ENCODE data around the gene HP1BP3. TPM values are rescaled to one million over a fixed set of nuclear protein-coding genes. Genes with fewer than 3 reads are reported as not detected.

Gene HP1BP3
- total RNA-seq, 1 donor from 2014 or later = 257 TPM

DNA sequence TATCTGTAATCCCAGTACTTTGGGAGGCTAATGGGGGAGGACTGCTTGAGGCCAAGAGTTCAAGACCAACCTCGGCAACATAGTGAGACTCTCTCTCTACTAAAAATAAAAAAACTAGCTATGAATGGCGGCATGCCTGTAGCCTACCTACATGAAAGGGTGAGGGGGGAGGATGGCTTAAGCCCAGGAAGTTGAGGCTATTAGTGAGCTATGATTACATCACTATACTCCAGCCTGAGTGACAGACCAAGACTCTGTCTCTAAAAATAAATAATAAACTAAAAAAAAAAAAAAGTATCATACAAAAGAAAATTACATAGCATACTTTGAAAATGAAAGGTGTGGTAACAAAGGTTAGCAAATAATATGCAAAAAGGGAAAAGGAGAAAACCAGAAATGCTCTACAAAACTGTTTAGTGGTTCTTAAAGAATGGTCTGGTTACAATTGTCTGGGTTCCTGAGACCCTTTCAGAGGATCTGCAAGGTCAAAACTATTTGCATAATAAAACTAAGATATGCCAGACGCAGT lies 35.6 kb downstream of the HP1BP3 start:
- peaks cover 49% of the 10 kb centered on the region for H3K79me2 ChIP-seq (ENCODE audit: low read depth)
- no peak overlapping the region for H3K27ac Mint-ChIP-seq
- H3K36me3 Mint-ChIP-seq = peaks cover 42% of the 10 kb centered on the region

DNA sequence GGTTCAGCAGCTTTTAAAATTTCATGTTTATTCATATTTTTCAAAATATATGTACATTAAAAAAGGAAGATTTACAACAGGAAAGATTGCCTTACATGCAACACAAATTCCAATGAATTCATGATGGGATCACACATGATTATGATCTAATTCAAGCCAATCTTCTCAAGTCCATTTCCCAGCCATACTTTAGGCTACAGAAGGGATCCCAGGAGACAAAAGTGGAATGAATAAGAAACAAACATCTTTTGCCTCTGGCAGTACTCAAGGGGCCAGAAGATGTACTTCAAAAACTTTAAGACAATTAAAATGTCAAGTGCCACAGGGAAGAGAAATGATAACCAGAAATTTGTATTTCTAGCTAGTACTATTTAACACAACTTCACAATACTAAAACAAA lies 44.4 kb downstream of the HP1BP3 start:
- no peak overlapping the region for H3K27ac Mint-ChIP-seq
- Histone ChIP-seq H4K20me1 (ENCODE audit: low read depth) (peaks cover 20% of the 10 kb centered on the region), H3K36me3 (peaks cover 60% of the 10 kb centered on the region), H3F3A (ENCODE audit: low read depth) (peaks cover 60% of the 10 kb centered on the region), H3K27me3 (no peaks in the 10 kb centered on the region), H3K79me2 (ENCODE audit: low read depth) (no peaks in the 10 kb centered on the region), H3K9ac (no peak overlapping the region), H3K4me3 (no peak overlapping the region), H3K4me2 (no peak overlapping the region), H2AFZ (replicated peaks) (no peak overlapping the region), H3K27ac (no peak overlapping the region), H3K9me3 (ENCODE audit: low read depth) (no peaks in the 10 kb centered on the region), H3K4me1 (no peaks in the 10 kb centered on the region)
- no peak for DNase-seq (ENCODE audit: low spot score)
- H3K36me3 Mint-ChIP-seq = peaks cover 35% of the 10 kb centered on the region
- no peaks in the 10 kb centered on the region for H3K9me3 Mint-ChIP-seq
- TF ChIP-seq EZH2 (IDR thresholded peaks at IDR 0.05) = no peak
- H3K4me1 Mint-ChIP-seq = no peaks in the 10 kb centered on the region
- no peak overlapping the region for H3K4me3 Mint-ChIP-seq
- H3K27me3 Mint-ChIP-seq (ENCODE audit: insufficient read depth, low read depth) = no peaks in the 10 kb centered on the region

More for the DNA sequence above, 35.6 kb downstream of the HP1BP3 start:
- no peaks in the 10 kb centered on the region for H3K27me3 ChIP-seq
- no peak overlapping the region for H2AFZ ChIP-seq (replicated peaks)
- DNase-seq (ENCODE audit: low spot score) = no peak
- H3K9ac ChIP-seq = no peak overlapping the region
- H3K4me2 ChIP-seq = no peak overlapping the region
- Mint-ChIP-seq H3K4me1 (peaks cover 7% of the 10 kb centered on the region), H3K4me3 (no peak overlapping the region), H3K27me3 (ENCODE audit: insufficient read depth, low read depth) (no peaks in the 10 kb centered on the region), H3K9me3 (no peaks in the 10 kb centered on the region)
- TF ChIP-seq EZH2 (IDR thresholded peaks at IDR 0.05) (no peak), EZH2phosphoT487 (IDR thresholded peaks at IDR 0.05) (no peak)
- TF ChIP-seq, protein P1, sequence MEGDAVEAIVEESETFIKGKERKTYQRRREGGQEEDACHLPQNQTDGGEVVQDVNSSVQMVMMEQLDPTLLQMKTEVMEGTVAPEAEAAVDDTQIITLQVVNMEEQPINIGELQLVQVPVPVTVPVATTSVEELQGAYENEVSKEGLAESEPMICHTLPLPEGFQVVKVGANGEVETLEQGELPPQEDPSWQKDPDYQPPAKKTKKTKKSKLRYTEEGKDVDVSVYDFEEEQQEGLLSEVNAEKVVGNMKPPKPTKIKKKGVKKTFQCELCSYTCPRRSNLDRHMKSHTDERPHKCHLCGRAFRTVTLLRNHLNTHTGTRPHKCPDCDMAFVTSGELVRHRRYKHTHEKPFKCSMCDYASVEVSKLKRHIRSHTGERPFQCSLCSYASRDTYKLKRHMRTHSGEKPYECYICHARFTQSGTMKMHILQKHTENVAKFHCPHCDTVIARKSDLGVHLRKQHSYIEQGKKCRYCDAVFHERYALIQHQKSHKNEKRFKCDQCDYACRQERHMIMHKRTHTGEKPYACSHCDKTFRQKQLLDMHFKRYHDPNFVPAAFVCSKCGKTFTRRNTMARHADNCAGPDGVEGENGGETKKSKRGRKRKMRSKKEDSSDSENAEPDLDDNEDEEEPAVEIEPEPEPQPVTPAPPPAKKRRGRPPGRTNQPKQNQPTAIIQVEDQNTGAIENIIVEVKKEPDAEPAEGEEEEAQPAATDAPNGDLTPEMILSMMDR (IDR thresholded peaks at IDR 0.05) = no peak
- no peak overlapping the region for H3K4me3 ChIP-seq
- no peaks in the 10 kb centered on the region for H3K9me3 ChIP-seq (ENCODE audit: low read depth)
- no peaks in the 10 kb centered on the region for H3K4me1 ChIP-seq
- H3K36me3 ChIP-seq = peaks cover 38% of the 10 kb centered on the region
- no peak overlapping the region for H3K27ac ChIP-seq
- H3F3A ChIP-seq (ENCODE audit: low read depth) = peaks cover 13% of the 10 kb centered on the region
- peaks cover 22% of the 10 kb centered on the region for H4K20me1 ChIP-seq (ENCODE audit: low read depth)

DNA sequence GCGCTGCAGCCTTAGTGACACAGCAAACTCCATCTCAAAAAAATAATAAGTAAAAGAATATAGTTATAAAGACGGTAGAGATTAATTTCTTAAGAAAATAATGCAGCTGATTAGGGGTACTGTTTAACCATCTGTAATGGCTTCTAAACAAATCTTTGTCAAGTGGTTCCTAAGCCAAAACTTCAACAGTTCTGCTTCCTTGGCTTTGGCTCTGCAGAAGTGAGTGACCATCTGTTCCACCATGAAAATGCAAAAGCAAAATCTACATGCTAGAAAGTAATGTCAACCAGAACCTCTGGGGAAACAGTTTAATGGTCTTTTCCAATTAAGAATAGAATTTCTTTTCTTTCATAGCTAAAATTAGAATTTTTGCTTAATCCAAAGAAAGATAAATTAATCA lies 46.3 kb downstream of the HP1BP3 start:
- no peak overlapping the region for H3K27ac Mint-ChIP-seq
- no peaks in the 10 kb centered on the region for H3K79me2 ChIP-seq (ENCODE audit: low read depth)
- H4K20me1 ChIP-seq (ENCODE audit: low read depth) = peaks cover 20% of the 10 kb centered on the region
- peaks cover 59% of the 10 kb centered on the region for H3F3A ChIP-seq (ENCODE audit: low read depth)
- peaks cover 25% of the 10 kb centered on the region for H3K36me3 Mint-ChIP-seq
- TF ChIP-seq, protein P1 (IDR thresholded peaks at IDR 0.05) = no peak
- TF ChIP-seq EZH2phosphoT487 (IDR thresholded peaks at IDR 0.05) = no peak
- TF ChIP-seq EZH2 (IDR thresholded peaks at IDR 0.05) = no peak
- H3K4me3 ChIP-seq = no peak overlapping the region
- no peak overlapping the region for H3K9ac ChIP-seq
- H3K9me3 ChIP-seq (ENCODE audit: low read depth) = no peaks in the 10 kb centered on the region
- no peaks in the 10 kb centered on the region for H3K4me1 Mint-ChIP-seq
- DNase-seq (ENCODE audit: low spot score) = no peak
- H3K4me3 Mint-ChIP-seq = no peak overlapping the region
- H3K36me3 ChIP-seq = peaks cover 43% of the 10 kb centered on the region
- no peak overlapping the region for H2AFZ ChIP-seq (replicated peaks)
- no peaks in the 10 kb centered on the region for H3K9me3 Mint-ChIP-seq
- H3K4me1 ChIP-seq = no peaks in the 10 kb centered on the region
- H3K27ac ChIP-seq = no peak overlapping the region
- peaks cover 2% of the 10 kb centered on the region for H3K27me3 Mint-ChIP-seq (ENCODE audit: insufficient read depth, low read depth)
- no peaks in the 10 kb centered on the region for H3K27me3 ChIP-seq
- H3K4me2 ChIP-seq = no peak overlapping the region

DNA sequence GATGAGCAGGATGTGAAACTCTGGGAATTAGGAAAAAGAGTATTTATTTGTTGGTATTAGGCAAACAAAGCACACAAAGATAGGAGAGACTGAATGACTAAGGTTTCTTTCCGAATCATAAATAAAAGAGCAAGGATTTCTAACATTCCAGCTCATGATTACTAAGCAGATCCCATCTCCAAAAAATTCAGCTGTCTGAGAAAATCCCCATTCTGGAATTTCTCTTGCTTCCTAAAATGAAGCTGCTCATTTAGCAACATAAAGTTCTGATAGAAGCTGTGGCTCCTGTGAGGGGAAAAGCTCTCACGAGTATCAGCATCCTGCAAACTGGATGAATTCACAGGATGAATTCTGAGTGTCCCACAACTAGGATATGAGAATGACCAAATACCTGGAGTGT lies 47.9 kb downstream of the HP1BP3 start:
- no peak for DNase-seq (ENCODE audit: low spot score)
- Mint-ChIP-seq H3K4me3 (no peak overlapping the region), H3K4me1 (no peaks in the 10 kb centered on the region), H3K9me3 (no peaks in the 10 kb centered on the region), H3K27me3 (ENCODE audit: insufficient read depth, low read depth) (peaks cover 2% of the 10 kb centered on the region), H3K36me3 (peaks cover 14% of the 10 kb centered on the region), H3K27ac (no peak overlapping the region)
- H3K4me1 ChIP-seq = no peaks in the 10 kb centered on the region
- no peaks in the 10 kb centered on the region for H3K79me2 ChIP-seq (ENCODE audit: low read depth)
- H3K27ac ChIP-seq = peak overlapping the region; percentile 10
- no peaks in the 10 kb centered on the region for H3K9me3 ChIP-seq (ENCODE audit: low read depth)
- H3K4me3 ChIP-seq = no peak overlapping the region
- H3K4me2 ChIP-seq = no peak overlapping the region
- peaks cover 55% of the 10 kb centered on the region for H3F3A ChIP-seq (ENCODE audit: low read depth)
- no peak overlapping the region for H2AFZ ChIP-seq (replicated peaks)
- peaks cover 20% of the 10 kb centered on the region for H4K20me1 ChIP-seq (ENCODE audit: low read depth)
- H3K9ac ChIP-seq = no peak overlapping the region
- peaks cover 4% of the 10 kb centered on the region for H3K27me3 ChIP-seq
- H3K36me3 ChIP-seq = peaks cover 28% of the 10 kb centered on the region
- TF ChIP-seq, protein P1 (IDR thresholded peaks at IDR 0.05) = no peak
- no peak for TF ChIP-seq EZH2 (IDR thresholded peaks at IDR 0.05)
- TF ChIP-seq EZH2phosphoT487 (IDR thresholded peaks at IDR 0.05) = no peak
